HepG2 (cell line): ENCODE measurements around the gene CACHD1. TPM values are rescaled to one million over a fixed set of nuclear protein-coding genes. Genes with fewer than 3 reads are reported as not detected.

Source experiments
- ATAC-seq: fragments of 200-7000 bp; cut with Tn5 transposase; 3 replicates; pipeline ENCODE4 v1.9.1; 2020; ENCODE audit warnings: mild to moderate bottlenecking, moderate library complexity
- BruUV-seq: library from RNA; stranded (reverse); fragments of 400-500 nt; replicated peaks from 2 replicates; lab custom pipeline; 2021; lab: Mats Ljungman, UMichigan
- CTCF ChIA-PET: fragments of 300-600 bp; formaldehyde crosslinking; extraction: SDS; loops from one replicate; lab custom pipeline; 2021; ENCODE audit warnings: low total read pairs, inconsistent platforms, low intra/inter-chr PET ratio; lab: Yijun Ruan, JAX
- POLR2A ChIA-PET: fragments of 350-600 bp; sonication (Branson Sonifier 250); formaldehyde crosslinking; loops from one replicate; lab custom pipeline; 2020; ENCODE audit warnings: antibody characterized with exemption, inconsistent platforms; lab: Yijun Ruan, JAX
- DNase-seq: peaks from one replicate; pipeline ENCODE4 v3.0.0-alpha.2; 2015; ENCODE audit warnings: low spot score
- FAIRE-seq: peaks from 3 replicates; lab custom pipeline; 2011; peaks lifted over from hg19 to GRCh38; lab: Jason Lieb, UNC
- H2AFZ ChIP-seq: one replicate; pipeline ENCODE4 v1.6.1; 2011; ENCODE audit warnings: low read length, inconsistent platforms
- H3K27ac ChIP-seq: fragments of 300-600 bp; 3 replicates; pipeline ENCODE4 v1.8.0; 2011; ENCODE audit warnings: mixed run types, mild to moderate bottlenecking, mixed read lengths, low read length, inconsistent platforms; ENCODE audit not compliant: insufficient read depth; ENCODE audit errors: extremely low read length
- H3K27me3 ChIP-seq, 2 experiments: fragments of 200-600 bp in 1 of 2; 2 replicates in 1 of 2; 3 replicates in 1 of 2; pipeline versions ENCODE4 v1.6.0 to v1.8.0; 2011; ENCODE audit warnings: low read length in 2 of 2, mild to moderate bottlenecking in 2 of 2, moderate library complexity in 2 of 2, inconsistent platforms in 1 of 2; ENCODE audit not compliant: insufficient read depth in 2 of 2, control insufficient read depth in 1 of 2
- H3K36me3 ChIP-seq, 2 experiments: fragments of 200-600 bp in 1 of 2; replicated peaks in 1 of 2; 2 replicates in 1 of 2; 3 replicates in 1 of 2; pipeline versions ENCODE4 v1.5.1 to v1.8.0; 2011; ENCODE audit warnings: low read length in 2 of 2, inconsistent platforms in 1 of 2; ENCODE audit not compliant: insufficient read depth in 2 of 2, control insufficient read depth in 1 of 2
- H3K4me1 ChIP-seq: 2 replicates; pipeline ENCODE4 v1.5.1; 2012; ENCODE audit warnings: low read length, inconsistent platforms; ENCODE audit not compliant: insufficient read depth
- H3K4me2 ChIP-seq: 2 replicates; pipeline ENCODE4 v1.6.0; 2011; ENCODE audit warnings: low read depth, low read length, inconsistent platforms
- H3K4me3 ChIP-seq, 3 experiments: fragments of 200-600 bp in 1 of 3; sonication (generic), shearing (Covaris generic) in 1 of 3; replicated peaks in 1 of 3; 2 replicates each; pipeline ENCODE4 v1.5.1; 2011 to 2016; ENCODE audit warnings: low read length in 3 of 3, inconsistent platforms in 2 of 3, low read depth in 2 of 3, mild to moderate bottlenecking in 2 of 3, control low read depth in 1 of 3, mixed read lengths in 1 of 3; ENCODE audit not compliant: insufficient read depth in 1 of 3
- H3K79me2 ChIP-seq: one replicate; pipeline ENCODE4 v1.6.1; 2011; ENCODE audit warnings: low read length, inconsistent platforms; ENCODE audit not compliant: insufficient read depth
- H3K9ac ChIP-seq: 2 replicates; pipeline ENCODE4 v1.6.0; 2011; ENCODE audit warnings: mild to moderate bottlenecking, low read depth, low read length, inconsistent platforms; ENCODE audit not compliant: insufficient read depth
- H3K9me3 ChIP-seq: 2 replicates; pipeline ENCODE4 v1.5.1; 2012; ENCODE audit warnings: mild to moderate bottlenecking, low read length
- H4K20me1 ChIP-seq: 2 replicates; pipeline ENCODE4 v1.6.0; 2011; ENCODE audit warnings: inconsistent platforms, mild to moderate bottlenecking, low read length, moderate library complexity; ENCODE audit not compliant: insufficient read depth
- CSRNP2 ChIP-seq: sonication (generic); formaldehyde crosslinking; conservative IDR thresholded peaks from 2 replicates; pipeline ENCODE4 v1.8.0; 2022; ENCODE audit warnings: low read depth, missing genetic modification reagents
- GATAD1 ChIP-seq: IDR thresholded peaks from 2 replicates; pipeline ENCODE4 v1.6.1; 2016; ENCODE audit warnings: missing genetic modification reagents, missing compliant biosample characterization
- PBX3 ChIP-seq: sonication (generic); formaldehyde crosslinking; IDR thresholded peaks from 2 replicates; pipeline ENCODE4 v1.8.1; 2023; ENCODE audit warnings: missing genetic modification reagents, inconsistent platforms, borderline replicate concordance
- SRF ChIP-seq: IDR thresholded peaks from 2 replicates; pipeline ENCODE4 v1.6.1; 2011; ENCODE audit warnings: mild to moderate bottlenecking, low read depth, low read length, moderate library complexity
- TP53 ChIP-seq: sonication (generic); formaldehyde crosslinking; conservative IDR thresholded peaks from 2 replicates; pipeline ENCODE4 v1.4.0; 2020; ENCODE audit warnings: missing genetic modification reagents
- ZBTB7B ChIP-seq: sonication (generic); formaldehyde crosslinking; IDR thresholded peaks from 2 replicates; pipeline ENCODE4 v1.4.0; 2020; ENCODE audit warnings: missing genetic modification reagents
- ZNF33B ChIP-seq: sonication (generic); formaldehyde crosslinking; IDR thresholded peaks from 2 replicates; pipeline ENCODE4 v1.5.1; 2020; ENCODE audit warnings: mild to moderate bottlenecking, missing genetic modification reagents
- ZNF557 ChIP-seq: sonication (generic); formaldehyde crosslinking; IDR thresholded peaks from 2 replicates; pipeline ENCODE4 v1.4.0; 2020; ENCODE audit warnings: missing genetic modification reagents
- ZNF816 ChIP-seq: sonication (generic); formaldehyde crosslinking; IDR thresholded peaks from 2 replicates; pipeline ENCODE4 v1.8.0; 2022; ENCODE audit warnings: missing genetic modification reagents, mild to moderate bottlenecking, borderline replicate concordance
- in situ Hi-C: cut with HindIII; loops from 2 replicates; pipeline ENCODE4 v1.10.0; 2017; ENCODE audit warnings: low pct_unique_long_range_greater_than_20kb; ENCODE audit not compliant: extremely low pct_ligation_motif_present
- intact Hi-C: fragments of 100-400 bp; cut with micrococcal nuclease; formaldehyde crosslinking; loops from one replicate; pipeline ENCODE4 v1.10.0; 2022; ENCODE audit not compliant: unreplicated experiment
- polyA plus RNA-seq, 8 experiments: library from polyadenylated mRNA; depleted of rRNA in 3 of 8; stranded (reverse) in 7 of 8; unstranded in 1 of 8; fragments of >200 nt; fragmentation: Illumina TruSeq in 4 of 8; extraction: Trizol in 4 of 8; gene quantifications; 2 replicates each; pipeline versions ENCODE4 v1.2.1 to v1.2.3, GENCODE V29; 2011 to 2016; ENCODE audit warnings: low read depth in 4 of 8, missing spikeins in 1 of 8, mixed read lengths in 1 of 8; ENCODE audit not compliant: insufficient read depth in 1 of 8
- total RNA-seq, 5 experiments: library from RNA; depleted of rRNA; stranded (reverse); fragments of >200 nt; fragmentation: Illumina TruSeq; extraction: Trizol; gene quantifications; 2 replicates each; pipeline ENCODE4 v1.2.3, GENCODE V29; 2016; ENCODE audit warnings: low read depth in 1 of 5
- TF ChIP-seq, protein P1 (sequence below): sonication (generic); formaldehyde crosslinking; IDR thresholded peaks from 2 replicates; pipeline ENCODE4 v1.5.0; 2020; ENCODE audit warnings: missing genetic modification reagents, mild to moderate bottlenecking, borderline replicate concordance
- TF ChIP-seq, protein P2 (sequence below): IDR thresholded peaks from 2 replicates; pipeline ENCODE4 v1.6.1; 2016
- TF ChIP-seq, protein P3 (sequence below): sonication (generic); formaldehyde crosslinking; IDR thresholded peaks from 2 replicates; pipeline ENCODE4 v1.8.0; 2022; ENCODE audit warnings: mild to moderate bottlenecking, missing genetic modification reagents, moderate library complexity
- TF ChIP-seq, protein P4 (sequence below): sonication (generic); formaldehyde crosslinking; IDR thresholded peaks from 2 replicates; pipeline ENCODE4 v1.4.0; 2020; ENCODE audit warnings: missing genetic modification reagents
- TF ChIP-seq, protein P5 (sequence below): sonication (generic); formaldehyde crosslinking; IDR thresholded peaks from 2 replicates; pipeline ENCODE4 v1.4.0; 2020; ENCODE audit warnings: missing genetic modification reagents, mild to moderate bottlenecking, borderline replicate concordance

The CACHD1 gene
- total and polyA plus RNA-seq, 2 of the 13 experiments (the other 11 are each of a cell fraction or from before 2014, with no cell fraction given): 0.11 TPM; not detected in 1

GRCh38 chr1:64513545-64513944, 43.6 kb downstream of the CACHD1 start:
- DNase-seq (no peak), ATAC-seq (no peak), FAIRE-seq (no peak)
- Histone ChIP-seq H3K4me3 (no peak overlapping the region), H3K79me2 (no peaks in the 10 kb centered on the region), H3K4me1 (no peaks in the 10 kb centered on the region), H3K9ac (no peak overlapping the region), H2AFZ (no peak overlapping the region), H3K27me3 (peaks cover 0 to 3% of the 10 kb centered on the region in 2 experiments; a peak in 2 of 5 replicates), H3K4me2 (no peak overlapping the region), H3K36me3 (no peaks in the 10 kb centered on the region), H3K27ac (no peak overlapping the region), H4K20me1 (no peaks in the 10 kb centered on the region), H3K9me3 (no peaks in the 10 kb centered on the region)
- no TSS peak for BruUV-seq
- intact Hi-C loops (no loop called here), in situ Hi-C loops (no loop called here)
- ChIA-PET CTCF (no interaction called here), POLR2A (no interaction called here)
- TF ChIP-seq PBX3 (CRISPR knock-in tag): no peak
- no peak for TF ChIP-seq ZNF816 (CRISPR knock-in tag)
- TF ChIP-seq, protein P1, sequence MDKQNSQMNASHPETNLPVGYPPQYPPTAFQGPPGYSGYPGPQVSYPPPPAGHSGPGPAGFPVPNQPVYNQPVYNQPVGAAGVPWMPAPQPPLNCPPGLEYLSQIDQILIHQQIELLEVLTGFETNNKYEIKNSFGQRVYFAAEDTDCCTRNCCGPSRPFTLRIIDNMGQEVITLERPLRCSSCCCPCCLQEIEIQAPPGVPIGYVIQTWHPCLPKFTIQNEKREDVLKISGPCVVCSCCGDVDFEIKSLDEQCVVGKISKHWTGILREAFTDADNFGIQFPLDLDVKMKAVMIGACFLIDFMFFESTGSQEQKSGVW (CRISPR knock-in tag): no peak
- TF ChIP-seq, protein P2, sequence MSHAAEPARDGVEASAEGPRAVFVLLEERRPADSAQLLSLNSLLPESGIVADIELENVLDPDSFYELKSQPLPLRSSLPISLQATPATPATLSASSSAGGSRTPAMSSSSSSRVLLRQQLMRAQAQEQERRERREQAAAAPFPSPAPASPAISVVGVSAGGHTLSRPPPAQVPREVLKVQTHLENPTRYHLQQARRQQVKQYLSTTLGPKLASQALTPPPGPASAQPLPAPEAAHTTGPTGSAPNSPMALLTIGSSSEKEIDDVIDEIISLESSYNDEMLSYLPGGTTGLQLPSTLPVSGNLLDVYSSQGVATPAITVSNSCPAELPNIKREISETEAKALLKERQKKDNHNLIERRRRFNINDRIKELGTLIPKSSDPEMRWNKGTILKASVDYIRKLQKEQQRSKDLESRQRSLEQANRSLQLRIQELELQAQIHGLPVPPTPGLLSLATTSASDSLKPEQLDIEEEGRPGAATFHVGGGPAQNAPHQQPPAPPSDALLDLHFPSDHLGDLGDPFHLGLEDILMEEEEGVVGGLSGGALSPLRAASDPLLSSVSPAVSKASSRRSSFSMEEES: no peak
- TF ChIP-seq, protein P3, sequence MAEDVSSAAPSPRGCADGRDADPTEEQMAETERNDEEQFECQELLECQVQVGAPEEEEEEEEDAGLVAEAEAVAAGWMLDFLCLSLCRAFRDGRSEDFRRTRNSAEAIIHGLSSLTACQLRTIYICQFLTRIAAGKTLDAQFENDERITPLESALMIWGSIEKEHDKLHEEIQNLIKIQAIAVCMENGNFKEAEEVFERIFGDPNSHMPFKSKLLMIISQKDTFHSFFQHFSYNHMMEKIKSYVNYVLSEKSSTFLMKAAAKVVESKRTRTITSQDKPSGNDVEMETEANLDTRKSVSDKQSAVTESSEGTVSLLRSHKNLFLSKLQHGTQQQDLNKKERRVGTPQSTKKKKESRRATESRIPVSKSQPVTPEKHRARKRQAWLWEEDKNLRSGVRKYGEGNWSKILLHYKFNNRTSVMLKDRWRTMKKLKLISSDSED (CRISPR knock-in tag): no peak
- no peak for TF ChIP-seq GATAD1 (CRISPR knock-in tag)
- TF ChIP-seq CSRNP2 (CRISPR knock-in tag): no peak
- no peak for TF ChIP-seq TP53 (CRISPR knock-in tag)
- TF ChIP-seq ZNF557 (CRISPR knock-in tag): no peak
- TF ChIP-seq ZBTB7B (CRISPR knock-in tag): no peak
- no peak for TF ChIP-seq SRF
- TF ChIP-seq, protein P4, sequence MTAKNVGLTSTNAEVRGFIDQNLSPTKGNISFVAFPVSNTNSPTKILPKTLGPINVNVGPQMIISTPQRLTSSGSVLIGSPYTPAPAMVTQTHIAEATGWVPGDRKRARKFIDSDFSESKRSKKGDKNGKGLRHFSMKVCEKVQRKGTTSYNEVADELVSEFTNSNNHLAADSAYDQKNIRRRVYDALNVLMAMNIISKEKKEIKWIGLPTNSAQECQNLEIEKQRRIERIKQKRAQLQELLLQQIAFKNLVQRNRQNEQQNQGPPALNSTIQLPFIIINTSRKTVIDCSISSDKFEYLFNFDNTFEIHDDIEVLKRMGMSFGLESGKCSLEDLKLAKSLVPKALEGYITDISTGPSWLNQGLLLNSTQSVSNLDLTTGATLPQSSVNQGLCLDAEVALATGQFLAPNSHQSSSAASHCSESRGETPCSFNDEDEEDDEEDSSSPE (CRISPR knock-in tag): no peak
- no peak for TF ChIP-seq ZNF33B (CRISPR knock-in tag)
- TF ChIP-seq, protein P5, sequence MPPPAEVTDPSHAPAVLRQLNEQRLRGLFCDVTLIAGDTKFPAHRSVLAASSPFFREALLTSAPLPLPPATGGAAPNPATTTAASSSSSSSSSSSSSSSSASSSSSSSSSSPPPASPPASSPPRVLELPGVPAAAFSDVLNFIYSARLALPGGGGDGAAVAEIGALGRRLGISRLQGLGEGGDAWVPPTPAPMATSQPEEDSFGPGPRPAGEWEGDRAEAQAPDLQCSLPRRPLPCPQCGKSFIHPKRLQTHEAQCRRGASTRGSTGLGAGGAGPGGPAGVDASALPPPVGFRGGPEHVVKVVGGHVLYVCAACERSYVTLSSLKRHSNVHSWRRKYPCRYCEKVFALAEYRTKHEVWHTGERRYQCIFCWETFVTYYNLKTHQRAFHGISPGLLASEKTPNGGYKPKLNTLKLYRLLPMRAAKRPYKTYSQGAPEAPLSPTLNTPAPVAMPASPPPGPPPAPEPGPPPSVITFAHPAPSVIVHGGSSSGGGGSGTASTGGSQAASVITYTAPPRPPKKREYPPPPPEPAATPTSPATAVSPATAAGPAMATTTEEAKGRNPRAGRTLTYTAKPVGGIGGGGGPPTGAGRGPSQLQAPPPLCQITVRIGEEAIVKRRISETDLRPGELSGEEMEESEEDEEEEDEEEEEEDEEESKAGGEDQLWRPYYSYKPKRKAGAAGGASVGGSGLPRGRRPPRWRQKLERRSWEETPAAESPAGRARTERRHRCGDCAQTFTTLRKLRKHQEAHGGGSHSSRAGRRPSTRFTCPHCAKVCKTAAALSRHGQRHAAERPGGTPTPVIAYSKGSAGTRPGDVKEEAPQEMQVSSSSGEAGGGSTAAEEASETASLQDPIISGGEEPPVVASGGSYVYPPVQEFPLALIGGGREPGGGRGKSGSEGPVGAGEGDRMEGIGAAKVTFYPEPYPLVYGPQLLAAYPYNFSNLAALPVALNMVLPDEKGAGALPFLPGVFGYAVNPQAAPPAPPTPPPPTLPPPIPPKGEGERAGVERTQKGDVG: no peak
